ENCODE measurements around the gene APBB2. TPM values are rescaled to one million over a fixed set of nuclear protein-coding genes. Genes with fewer than 3 reads are reported as not detected.

The APBB2 gene
- total RNA-seq, 1 experiment from 2014 or later, result 49.0 TPM

- H3K27ac Mint-ChIP-seq, result no peak overlapping the region
Observed at GRCh38 chr4:40980318-40980883, 233.9 kb downstream of the APBB2 start.

GRCh38 chr4:40978548-40978947 lies 235.8 kb downstream of the APBB2 start:
- Mint-ChIP-seq H3K27me3 (ENCODE audit: low read depth) (no peaks in the 10 kb centered on the region), H3K4me1 (0 out of 2 replicates have a peak, but pooled peaks cover 2% of the 10 kb centered on the region), H3K36me3 (no peaks in the 10 kb centered on the region), H3K27ac (no peak overlapping the region), H3K4me3 (no peak overlapping the region), H3K9me3 (no peaks in the 10 kb centered on the region)
- ChIA-PET CTCF (interaction anchor here (1.6 to 7.0 kb wide), 2 partner anchors 15 to 236 kb away, joined by 3 to 104 read pairs; partner anchors contain the start of gene APBB2), POLR2A (no interaction called here)
- TF ChIP-seq SMAD3 (CRISPR knock-in tag; IDR thresholded peaks at IDR 0.05; ENCODE audit: borderline replicate concordance), result no peak
- TF ChIP-seq TP53 (CRISPR knock-in tag; IDR thresholded peaks at IDR 0.05), result no peak
- ATAC-seq, result no peak
- no peak for DNase-seq (ENCODE audit: low spot score)

More at GRCh38 chr4:40980318-40980883, 233.9 kb downstream of the APBB2 start:
- ATAC-seq, result peak; percentile 77
- peaks cover 9% of the 10 kb centered on the region for H3K4me1 Mint-ChIP-seq
- TF ChIP-seq CTCF (IDR thresholded peaks at IDR 0.05), result peak; percentile 27; the same call in 1 of the 2 replicates
- TF ChIP-seq CREB1 (CRISPR knock-in tag; IDR thresholded peaks at IDR 0.05), result no peak
- TF ChIP-seq ZNF219 (CRISPR knock-in tag; IDR thresholded peaks at IDR 0.05; ENCODE audit: borderline replicate concordance), result no peak
- no peak for TF ChIP-seq NR2C2 (CRISPR knock-in tag; IDR thresholded peaks at IDR 0.05)
- no peak for TF ChIP-seq EMX1 (CRISPR knock-in tag; IDR thresholded peaks at IDR 0.05)
- H3K27me3 Mint-ChIP-seq (ENCODE audit: low read depth), result no peaks in the 10 kb centered on the region
- ChIA-PET POLR2A (interaction anchor here (1.6 kb wide), 1 partner anchor 234 kb away, joined by 3 read pairs; the partner anchor contains the start of gene APBB2), CTCF (interaction anchor here (0.6 to 7.0 kb wide), 10 partner anchors 10 to 234 kb away, joined by 3 to 104 read pairs (median 4); partner anchors contain the start of gene APBB2)
- no peak overlapping the region for H3K4me3 Mint-ChIP-seq
- no peaks in the 10 kb centered on the region for H3K36me3 Mint-ChIP-seq
- no peaks in the 10 kb centered on the region for H3K9me3 Mint-ChIP-seq
- DNase-seq (ENCODE audit: low spot score), result no peak

GRCh38 chr4:40976343-40976742 lies 238.0 kb downstream of the APBB2 start:
- H3K9me3 Mint-ChIP-seq, result no peaks in the 10 kb centered on the region
- ATAC-seq (peak; percentile 55), DNase-seq (ENCODE audit: low spot score) (peak; percentile 26)
- H3K4me1 Mint-ChIP-seq, result 0 out of 2 replicates have a peak, but pooled peaks cover 2% of the 10 kb centered on the region
- H3K4me3 Mint-ChIP-seq, result no peak overlapping the region
- no peak overlapping the region for H3K27ac Mint-ChIP-seq
- no peaks in the 10 kb centered on the region for H3K27me3 Mint-ChIP-seq (ENCODE audit: low read depth)
- ChIA-PET POLR2A (interaction anchor here (0.9 to 1.1 kb wide), 3 partner anchors 36 to 280 kb away, joined by 3 to 4 read pairs (median 4); partner anchors contain the start of genes APBB2 and UCHL1), CTCF (interaction anchor here (0.6 to 7.0 kb wide), 42 partner anchors 8 to 1168 kb away, joined by 3 to 104 read pairs (median 4); partner anchors contain the start of gene APBB2)
- TF ChIP-seq ZBTB43 (CRISPR knock-in tag; IDR thresholded peaks at IDR 0.05), result no peak
- no peak for TF ChIP-seq ZMAT4 (CRISPR knock-in tag; IDR thresholded peaks at IDR 0.05)
- peak; percentile 56; the same call in 1 of the 2 replicates for TF ChIP-seq CTCF (IDR thresholded peaks at IDR 0.05)
- no peak for TF ChIP-seq ERG (CRISPR knock-in tag; IDR thresholded peaks at IDR 0.05)
- no peak for TF ChIP-seq ATF2 (CRISPR knock-in tag; IDR thresholded peaks at IDR 0.05; ENCODE audit: borderline replicate concordance, low read depth)
- H3K36me3 Mint-ChIP-seq, result no peaks in the 10 kb centered on the region
